ENCODE measurements around the gene ATOSA. TPM values are rescaled to one million over a fixed set of nuclear protein-coding genes. Genes with fewer than 3 reads are reported as not detected.

Gene ATOSA
- total RNA-seq, 1 experiment from 2014 or later = 21.8 TPM

DNA sequence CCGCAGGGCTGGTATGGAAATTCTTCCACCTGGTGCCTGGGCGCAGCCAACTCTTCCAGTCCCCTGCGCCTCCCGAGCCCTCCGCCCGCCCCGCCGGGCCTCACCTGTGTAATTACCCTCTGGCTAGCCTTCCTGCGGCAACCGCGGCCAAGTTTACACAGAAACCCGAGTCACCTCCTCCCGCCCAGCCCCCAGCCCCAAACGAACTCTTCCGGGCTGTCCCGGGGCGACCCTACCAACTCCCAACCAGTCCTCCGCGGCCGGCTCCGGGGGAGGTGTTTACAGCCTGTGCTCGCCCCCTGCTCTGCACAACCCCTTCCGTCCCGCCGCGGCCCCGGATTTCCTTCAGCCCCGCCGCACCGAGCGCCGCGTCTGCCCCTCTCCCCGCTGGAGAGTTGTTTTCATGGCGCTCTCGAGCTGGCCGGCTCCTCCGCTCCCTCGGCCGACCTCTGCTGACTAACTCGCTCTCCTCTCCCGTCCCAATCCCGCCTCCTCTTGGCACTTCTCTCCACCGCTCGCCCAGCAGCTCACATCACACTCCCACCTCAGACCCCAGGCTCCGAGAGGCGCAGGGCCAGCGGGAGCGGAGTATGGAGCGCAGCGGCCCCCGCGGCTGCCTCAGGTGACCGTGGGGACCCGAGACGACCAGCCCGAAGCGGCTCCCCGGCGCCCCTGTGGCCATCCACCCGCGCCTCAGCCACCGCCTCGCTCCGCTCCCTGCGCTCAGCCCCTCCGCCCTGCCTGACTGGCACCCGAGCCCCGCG, 538 bp downstream of the ATOSA start:
- Mint-ChIP-seq H3K9me3 (ENCODE audit: low read depth, unreplicated experiment) (no peaks in the 10 kb centered on the region), H3K27me3 (ENCODE audit: unreplicated experiment) (no peaks in the 10 kb centered on the region), H3K36me3 (ENCODE audit: insufficient read depth, unreplicated experiment) (peaks cover 20% of the 10 kb centered on the region), H3K27ac (ENCODE audit: unreplicated experiment) (peak overlapping the region; percentile 95), H3K4me1 (ENCODE audit: low read depth, unreplicated experiment) (peaks cover 12% of the 10 kb centered on the region), H3K4me3 (ENCODE audit: low read depth, unreplicated experiment) (peak overlapping the region; percentile 100)
- BruUV-seq (replicated peaks) = no TSS peak
- TF ChIP-seq, protein P1, sequence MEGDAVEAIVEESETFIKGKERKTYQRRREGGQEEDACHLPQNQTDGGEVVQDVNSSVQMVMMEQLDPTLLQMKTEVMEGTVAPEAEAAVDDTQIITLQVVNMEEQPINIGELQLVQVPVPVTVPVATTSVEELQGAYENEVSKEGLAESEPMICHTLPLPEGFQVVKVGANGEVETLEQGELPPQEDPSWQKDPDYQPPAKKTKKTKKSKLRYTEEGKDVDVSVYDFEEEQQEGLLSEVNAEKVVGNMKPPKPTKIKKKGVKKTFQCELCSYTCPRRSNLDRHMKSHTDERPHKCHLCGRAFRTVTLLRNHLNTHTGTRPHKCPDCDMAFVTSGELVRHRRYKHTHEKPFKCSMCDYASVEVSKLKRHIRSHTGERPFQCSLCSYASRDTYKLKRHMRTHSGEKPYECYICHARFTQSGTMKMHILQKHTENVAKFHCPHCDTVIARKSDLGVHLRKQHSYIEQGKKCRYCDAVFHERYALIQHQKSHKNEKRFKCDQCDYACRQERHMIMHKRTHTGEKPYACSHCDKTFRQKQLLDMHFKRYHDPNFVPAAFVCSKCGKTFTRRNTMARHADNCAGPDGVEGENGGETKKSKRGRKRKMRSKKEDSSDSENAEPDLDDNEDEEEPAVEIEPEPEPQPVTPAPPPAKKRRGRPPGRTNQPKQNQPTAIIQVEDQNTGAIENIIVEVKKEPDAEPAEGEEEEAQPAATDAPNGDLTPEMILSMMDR (IDR thresholded peaks at IDR 0.05; ENCODE audit: unreplicated experiment) = no peak
- CTCF ChIA-PET = interaction anchor here (0.6 to 1.0 kb wide), 4 partner anchors 32 to 494 kb away, joined by 3 to 4 read pairs (median 4); no protein-coding TSS in a partner anchor
- peak; percentile 70 for DNase-seq
- intact Hi-C loops (cut with micrococcal nuclease; ENCODE audit: unreplicated experiment) = loop anchor here (2.0 to 10.0 kb wide), 4 partner anchors 50 to 424 kb away; partner anchors contain the start of gene ARPP19

DNA sequence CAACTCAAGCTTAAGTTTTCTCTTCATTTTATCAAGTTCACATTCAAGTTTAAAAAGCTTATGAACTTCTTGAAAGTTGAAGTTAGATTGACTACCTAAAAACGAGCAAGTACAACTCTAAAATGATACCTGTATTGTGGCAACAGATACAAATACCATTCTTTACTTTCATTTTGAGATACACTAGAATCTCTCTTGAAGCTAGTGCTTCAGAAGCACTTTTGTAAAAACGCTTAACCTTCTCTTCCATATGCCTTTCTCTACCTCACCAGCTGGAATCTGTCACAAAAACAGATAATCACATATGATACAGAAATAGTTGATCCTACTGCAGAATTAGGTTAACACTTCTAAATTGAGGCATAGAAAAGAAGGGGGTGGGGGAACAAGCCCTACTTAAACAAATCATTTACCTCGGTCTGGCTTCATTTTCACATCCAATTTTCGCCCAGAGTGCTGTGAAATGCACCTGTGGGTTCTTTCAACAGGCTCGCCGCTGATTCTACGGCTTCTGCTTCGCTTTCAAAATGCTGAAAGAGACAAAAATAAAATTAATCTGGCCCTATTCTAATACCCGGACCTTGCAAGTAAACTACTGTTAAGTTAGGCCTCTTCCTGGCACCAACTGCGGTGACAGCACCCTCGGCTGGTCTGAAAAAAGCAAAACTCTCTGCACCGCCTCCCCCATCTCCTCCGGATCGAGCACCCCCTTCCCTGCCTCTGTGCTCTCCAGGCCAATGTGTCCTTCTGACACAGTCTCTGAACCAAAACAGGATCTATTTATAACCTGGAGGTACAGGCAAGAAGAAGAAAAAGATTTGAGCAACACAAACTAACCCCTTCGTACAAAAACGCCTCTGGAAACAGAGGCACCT, 1.4 kb downstream of the ATOSA start:
- Mint-ChIP-seq H3K4me1 (ENCODE audit: low read depth, unreplicated experiment) (peaks cover 9% of the 10 kb centered on the region), H3K36me3 (ENCODE audit: insufficient read depth, unreplicated experiment) (peaks cover 20% of the 10 kb centered on the region), H3K27me3 (ENCODE audit: unreplicated experiment) (no peaks in the 10 kb centered on the region), H3K9me3 (ENCODE audit: low read depth, unreplicated experiment) (no peaks in the 10 kb centered on the region), H3K27ac (ENCODE audit: unreplicated experiment) (peak overlapping the region; percentile 95), H3K4me3 (ENCODE audit: low read depth, unreplicated experiment) (peak overlapping the region; percentile 100)
- BruUV-seq (replicated peaks) = no TSS peak
- TF ChIP-seq, protein P1 (IDR thresholded peaks at IDR 0.05; ENCODE audit: unreplicated experiment) = no peak
- CTCF ChIA-PET = interaction anchor here (0.5 to 1.0 kb wide), 2 partner anchors 94 to 493 kb away, joined by 4 to 9 read pairs; no protein-coding TSS in a partner anchor
- intact Hi-C loops (cut with micrococcal nuclease; ENCODE audit: unreplicated experiment) = loop anchor here (2.0 to 10.0 kb wide), 4 partner anchors 51 to 423 kb away; partner anchors contain the start of gene ARPP19
- peak; percentile 51 for DNase-seq

DNA sequence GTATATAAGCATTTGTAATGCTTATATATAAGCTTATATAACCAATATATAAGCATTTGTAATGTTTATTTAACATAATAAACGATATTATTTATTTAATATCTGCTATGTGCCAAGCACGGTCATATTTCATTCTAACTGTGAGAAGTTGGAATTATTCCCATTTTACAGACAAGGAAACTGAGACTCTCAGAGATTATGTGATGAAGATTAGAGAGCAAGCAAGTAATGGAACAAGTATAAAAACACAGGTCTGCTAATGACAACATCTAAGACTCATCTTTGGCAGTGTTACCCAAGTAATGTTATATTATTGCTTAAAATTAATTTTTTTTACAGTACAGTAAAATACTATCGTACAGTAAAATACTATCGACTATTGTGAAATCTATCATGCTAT, 4.4 kb downstream of the ATOSA start:
- intact Hi-C loops (cut with micrococcal nuclease; ENCODE audit: unreplicated experiment) = loop anchor here (5.0 to 10.0 kb wide), 2 partner anchors 108 to 420 kb away; partner anchors contain the start of gene ARPP19
- H3K9me3 Mint-ChIP-seq (ENCODE audit: low read depth, unreplicated experiment) = no peaks in the 10 kb centered on the region
- TF ChIP-seq, protein P1 (IDR thresholded peaks at IDR 0.05; ENCODE audit: unreplicated experiment) = no peak
- no peaks in the 10 kb centered on the region for H3K27me3 Mint-ChIP-seq (ENCODE audit: unreplicated experiment)
- BruUV-seq (replicated peaks) = no TSS peak
- CTCF ChIA-PET = no interaction called here
- H3K36me3 Mint-ChIP-seq (ENCODE audit: insufficient read depth, unreplicated experiment) = peaks cover 20% of the 10 kb centered on the region
- no peaks in the 10 kb centered on the region for H3K4me1 Mint-ChIP-seq (ENCODE audit: low read depth, unreplicated experiment)
- no peak for DNase-seq
- H3K27ac Mint-ChIP-seq (ENCODE audit: unreplicated experiment) = no peak overlapping the region
- H3K4me3 Mint-ChIP-seq (ENCODE audit: low read depth, unreplicated experiment) = no peak overlapping the region

DNA sequence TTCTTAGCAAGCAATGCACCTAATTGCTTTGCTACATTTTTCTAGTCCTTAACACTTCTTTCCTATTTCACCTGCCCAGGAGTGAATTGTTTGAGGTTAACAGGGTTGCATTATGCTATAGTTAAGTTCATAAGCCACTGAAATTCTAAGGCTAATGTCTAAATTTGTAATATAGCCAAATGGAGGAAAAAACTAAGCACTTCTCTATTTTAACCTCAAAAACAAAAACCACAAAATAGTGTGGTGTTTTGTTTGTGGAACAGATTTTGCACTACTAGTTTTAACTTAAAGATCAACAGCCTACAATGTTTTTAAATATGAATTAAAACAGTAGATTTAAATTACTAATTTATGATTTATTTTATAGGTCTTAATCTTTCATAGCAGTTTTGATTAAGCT, 5.5 kb downstream of the ATOSA start:
- intact Hi-C loops (cut with micrococcal nuclease; ENCODE audit: unreplicated experiment) = loop anchor here (10.0 kb wide), 1 partner anchor 419 kb away; no protein-coding TSS in a partner anchor
- Mint-ChIP-seq H3K27me3 (ENCODE audit: unreplicated experiment) (no peaks in the 10 kb centered on the region), H3K27ac (ENCODE audit: unreplicated experiment) (no peak overlapping the region), H3K36me3 (ENCODE audit: insufficient read depth, unreplicated experiment) (peaks cover 11% of the 10 kb centered on the region), H3K4me3 (ENCODE audit: low read depth, unreplicated experiment) (no peak overlapping the region), H3K4me1 (ENCODE audit: low read depth, unreplicated experiment) (no peaks in the 10 kb centered on the region), H3K9me3 (ENCODE audit: low read depth, unreplicated experiment) (no peaks in the 10 kb centered on the region)
- TF ChIP-seq, protein P1 (IDR thresholded peaks at IDR 0.05; ENCODE audit: unreplicated experiment) = no peak
- CTCF ChIA-PET = interaction anchor here (0.6 kb wide), 1 partner anchor 62 kb away, joined by 3 read pairs; no protein-coding TSS in a partner anchor
- BruUV-seq (replicated peaks) = no TSS peak
- DNase-seq = no peak
